HepG2 (cell line): Measurements from ENCODE around the gene NREP. TPM values are rescaled to one million over a fixed set of nuclear protein-coding genes. Genes with fewer than 3 reads are reported as not detected.

Source experiments
- ATAC-seq: fragments of 200-7000 bp; cut with Tn5 transposase; 3 replicates; pipeline ENCODE4 v1.9.1; 2020; ENCODE audit warnings: mild to moderate bottlenecking, moderate library complexity
- BruUV-seq: library from RNA; stranded (reverse); fragments of 400-500 nt; replicated peaks from 2 replicates; lab custom pipeline; 2021; lab: Mats Ljungman, UMichigan
- CTCF ChIA-PET: fragments of 300-600 bp; formaldehyde crosslinking; extraction: SDS; loops from one replicate; lab custom pipeline; 2021; ENCODE audit warnings: low total read pairs, inconsistent platforms, low intra/inter-chr PET ratio; lab: Yijun Ruan, JAX
- POLR2A ChIA-PET: fragments of 350-600 bp; sonication (Branson Sonifier 250); formaldehyde crosslinking; loops from one replicate; lab custom pipeline; 2020; ENCODE audit warnings: antibody characterized with exemption, inconsistent platforms; lab: Yijun Ruan, JAX
- DNase-seq: peaks from one replicate; pipeline ENCODE4 v3.0.0-alpha.2; 2015; ENCODE audit warnings: low spot score
- FAIRE-seq: peaks from 3 replicates; lab custom pipeline; 2011; peaks lifted over from hg19 to GRCh38; lab: Jason Lieb, UNC
- H2AFZ ChIP-seq: one replicate; pipeline ENCODE4 v1.6.1; 2011; ENCODE audit warnings: low read length, inconsistent platforms
- H3K27ac ChIP-seq: fragments of 300-600 bp; 3 replicates; pipeline ENCODE4 v1.8.0; 2011; ENCODE audit warnings: mixed run types, mild to moderate bottlenecking, mixed read lengths, low read length, inconsistent platforms; ENCODE audit not compliant: insufficient read depth; ENCODE audit errors: extremely low read length
- H3K27me3 ChIP-seq, 2 experiments: fragments of 200-600 bp in 1 of 2; 2 replicates in 1 of 2; 3 replicates in 1 of 2; pipeline versions ENCODE4 v1.6.0 to v1.8.0; 2011; ENCODE audit warnings: low read length in 2 of 2, mild to moderate bottlenecking in 2 of 2, moderate library complexity in 2 of 2, inconsistent platforms in 1 of 2; ENCODE audit not compliant: insufficient read depth in 2 of 2, control insufficient read depth in 1 of 2
- H3K36me3 ChIP-seq, 2 experiments: fragments of 200-600 bp in 1 of 2; replicated peaks in 1 of 2; 2 replicates in 1 of 2; 3 replicates in 1 of 2; pipeline versions ENCODE4 v1.5.1 to v1.8.0; 2011; ENCODE audit warnings: low read length in 2 of 2, inconsistent platforms in 1 of 2; ENCODE audit not compliant: insufficient read depth in 2 of 2, control insufficient read depth in 1 of 2
- H3K4me1 ChIP-seq: 2 replicates; pipeline ENCODE4 v1.5.1; 2012; ENCODE audit warnings: low read length, inconsistent platforms; ENCODE audit not compliant: insufficient read depth
- H3K4me2 ChIP-seq: 2 replicates; pipeline ENCODE4 v1.6.0; 2011; ENCODE audit warnings: low read depth, low read length, inconsistent platforms
- H3K4me3 ChIP-seq, 3 experiments: fragments of 200-600 bp in 1 of 3; sonication (generic), shearing (Covaris generic) in 1 of 3; replicated peaks in 1 of 3; 2 replicates each; pipeline ENCODE4 v1.5.1; 2011 to 2016; ENCODE audit warnings: low read length in 3 of 3, inconsistent platforms in 2 of 3, low read depth in 2 of 3, mild to moderate bottlenecking in 2 of 3, control low read depth in 1 of 3, mixed read lengths in 1 of 3; ENCODE audit not compliant: insufficient read depth in 1 of 3
- H3K79me2 ChIP-seq: one replicate; pipeline ENCODE4 v1.6.1; 2011; ENCODE audit warnings: low read length, inconsistent platforms; ENCODE audit not compliant: insufficient read depth
- H3K9ac ChIP-seq: 2 replicates; pipeline ENCODE4 v1.6.0; 2011; ENCODE audit warnings: mild to moderate bottlenecking, low read depth, low read length, inconsistent platforms; ENCODE audit not compliant: insufficient read depth
- H3K9me3 ChIP-seq: 2 replicates; pipeline ENCODE4 v1.5.1; 2012; ENCODE audit warnings: mild to moderate bottlenecking, low read length
- H4K20me1 ChIP-seq: 2 replicates; pipeline ENCODE4 v1.6.0; 2011; ENCODE audit warnings: inconsistent platforms, mild to moderate bottlenecking, low read length, moderate library complexity; ENCODE audit not compliant: insufficient read depth
- KAT7 ChIP-seq: IDR thresholded peaks from 2 replicates; pipeline ENCODE4 v1.6.1; 2018; ENCODE audit warnings: borderline replicate concordance, missing compliant biosample characterization
- MBNL3 ChIP-seq: fragments of 250-450 bp; sonication (Bioruptor Pico); conservative IDR thresholded peaks from 2 replicates; pipeline ENCODE4 v1.8.0; 2022; ENCODE audit warnings: mild to moderate bottlenecking, inconsistent platforms
- NFIC ChIP-seq: IDR thresholded peaks from 2 replicates; pipeline ENCODE4 v1.6.1; 2012; ENCODE audit warnings: mild to moderate bottlenecking, low read length, inconsistent platforms
- SMAD9 ChIP-seq: sonication (generic); formaldehyde crosslinking; IDR thresholded peaks from 2 replicates; pipeline ENCODE4 v1.5.1; 2020; ENCODE audit warnings: mild to moderate bottlenecking, missing genetic modification reagents
- THYN1 ChIP-seq: sonication (generic); formaldehyde crosslinking; IDR thresholded peaks from 2 replicates; pipeline ENCODE4 v1.8.1; 2023; ENCODE audit warnings: low read depth, mild to moderate bottlenecking, moderate library complexity, missing genetic modification reagents, borderline replicate concordance
- TOE1 ChIP-seq: sonication (generic); formaldehyde crosslinking; IDR thresholded peaks from 2 replicates; pipeline ENCODE4 v1.4.0; 2020; ENCODE audit warnings: mild to moderate bottlenecking, missing genetic modification reagents
- ZNF275 ChIP-seq: sonication (generic); formaldehyde crosslinking; IDR thresholded peaks from 2 replicates; pipeline ENCODE4 v1.8.0; 2022; ENCODE audit warnings: missing genetic modification reagents, mild to moderate bottlenecking, inconsistent platforms, borderline replicate concordance
- ZNF577 ChIP-seq: sonication (generic); formaldehyde crosslinking; IDR thresholded peaks from 2 replicates; pipeline ENCODE4 v1.4.0; 2020; ENCODE audit warnings: mild to moderate bottlenecking, low read depth, missing genetic modification reagents, borderline replicate concordance
- WGBS: methylation state at CpG from one replicate; pipeline ENCODE4 v1.1.6; 2017; ENCODE audit warnings: low lambda C conversion rate; 5-methylcytosine and 5-hydroxymethylcytosine counted together
- in situ Hi-C: cut with HindIII; loops from 2 replicates; pipeline ENCODE4 v1.10.0; 2017; ENCODE audit warnings: low pct_unique_long_range_greater_than_20kb; ENCODE audit not compliant: extremely low pct_ligation_motif_present
- intact Hi-C: fragments of 100-400 bp; cut with micrococcal nuclease; formaldehyde crosslinking; loops from one replicate; pipeline ENCODE4 v1.10.0; 2022; ENCODE audit not compliant: unreplicated experiment
- polyA plus RNA-seq, 8 experiments: library from polyadenylated mRNA; depleted of rRNA in 3 of 8; stranded (reverse) in 7 of 8; unstranded in 1 of 8; fragments of >200 nt; fragmentation: Illumina TruSeq in 4 of 8; extraction: Trizol in 4 of 8; gene quantifications; 2 replicates each; pipeline versions ENCODE4 v1.2.1 to v1.2.3, GENCODE V29; 2011 to 2016; ENCODE audit warnings: low read depth in 4 of 8, missing spikeins in 1 of 8, mixed read lengths in 1 of 8; ENCODE audit not compliant: insufficient read depth in 1 of 8
- total RNA-seq, 5 experiments: library from RNA; depleted of rRNA; stranded (reverse); fragments of >200 nt; fragmentation: Illumina TruSeq; extraction: Trizol; gene quantifications; 2 replicates each; pipeline ENCODE4 v1.2.3, GENCODE V29; 2016; ENCODE audit warnings: low read depth in 1 of 5
- TF ChIP-seq, protein P1 (sequence below): IDR thresholded peaks from 2 replicates; pipeline ENCODE4 v1.6.1; 2016
- TF ChIP-seq, protein P2 (sequence below): sonication (generic); formaldehyde crosslinking; IDR thresholded peaks from 2 replicates; pipeline ENCODE4 v1.5.0; 2020; ENCODE audit warnings: mild to moderate bottlenecking, missing genetic modification reagents
- TF ChIP-seq, protein P3 (sequence below): sonication (generic); formaldehyde crosslinking; conservative IDR thresholded peaks from 2 replicates; pipeline ENCODE4 v1.8.0; 2022; ENCODE audit warnings: mild to moderate bottlenecking, moderate library complexity, missing genetic modification reagents
- TF ChIP-seq, protein P4 (sequence below): sonication (generic); formaldehyde crosslinking; IDR thresholded peaks from 2 replicates; pipeline ENCODE4 v1.4.0; 2020; ENCODE audit warnings: missing genetic modification reagents, borderline replicate concordance

NREP gene
- total and polyA plus RNA-seq, 2 of the 13 experiments (the other 11 are each of a cell fraction or from before 2014, with no cell fraction given), result 40.5 to 102 TPM

- TF ChIP-seq ZNF577 (CRISPR knock-in tag), result no peak
- no peak for TF ChIP-seq THYN1 (CRISPR knock-in tag)
- no peak for TF ChIP-seq MBNL3
- TF ChIP-seq ZNF275 (CRISPR knock-in tag), result no peak
Observed at GRCh38 chr5:111783537-111783936, 26.5 kb upstream of the NREP start (continued).

DNA sequence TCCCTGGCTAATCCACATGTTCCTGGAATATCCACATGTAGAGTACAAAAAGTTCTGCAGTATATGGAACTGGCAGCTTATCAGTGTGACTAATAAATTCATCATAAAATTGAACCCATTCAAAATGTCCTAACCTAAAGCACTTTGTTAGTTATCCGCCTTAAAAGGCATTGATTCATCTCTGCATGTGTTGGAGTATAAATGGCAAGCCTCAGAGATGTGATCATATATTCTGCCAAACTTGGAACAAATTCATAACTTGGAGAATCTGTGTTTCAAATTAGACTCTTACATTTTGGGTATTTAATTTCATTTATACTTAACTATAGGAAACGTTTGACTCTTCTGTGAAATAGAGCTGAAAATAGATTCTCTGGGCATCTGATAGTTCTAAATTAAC is 25.2 kb upstream of the NREP start:
- CTCF ChIA-PET, result no interaction called here
- H3K27ac ChIP-seq, result no peak overlapping the region
- H3K27me3 ChIP-seq, result peaks cover 0 to 4% of the 10 kb centered on the region in 2 experiments; a peak in 1 of 5 replicates
- no peaks in the 10 kb centered on the region for H3K9me3 ChIP-seq
- H3K4me1 ChIP-seq, result peaks cover 19% of the 10 kb centered on the region
- FAIRE-seq, result no peak
- no peaks in the 10 kb centered on the region for H3K36me3 ChIP-seq
- no peak for ATAC-seq
- intact Hi-C loops, result no loop called here
- H3K9ac ChIP-seq, result no peak overlapping the region
- H3K4me3 ChIP-seq, result no peak overlapping the region
- in situ Hi-C loops, result no loop called here
- POLR2A ChIA-PET, result no interaction called here
- H2AFZ ChIP-seq, result no peak overlapping the region
- no peak for DNase-seq
- H4K20me1 ChIP-seq, result no peaks in the 10 kb centered on the region
- no TSS peak for BruUV-seq
- WGBS, result 4% methylated on average over 2 of the region's 2 CpGs
- no peaks in the 10 kb centered on the region for H3K79me2 ChIP-seq
- H3K4me2 ChIP-seq, result no peak overlapping the region
- TF ChIP-seq, protein P1, sequence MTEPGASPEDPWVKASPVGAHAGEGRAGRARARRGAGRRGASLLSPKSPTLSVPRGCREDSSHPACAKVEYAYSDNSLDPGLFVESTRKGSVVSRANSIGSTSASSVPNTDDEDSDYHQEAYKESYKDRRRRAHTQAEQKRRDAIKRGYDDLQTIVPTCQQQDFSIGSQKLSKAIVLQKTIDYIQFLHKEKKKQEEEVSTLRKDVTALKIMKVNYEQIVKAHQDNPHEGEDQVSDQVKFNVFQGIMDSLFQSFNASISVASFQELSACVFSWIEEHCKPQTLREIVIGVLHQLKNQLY (CRISPR knock-in tag), result no peak
- TF ChIP-seq, protein P2, sequence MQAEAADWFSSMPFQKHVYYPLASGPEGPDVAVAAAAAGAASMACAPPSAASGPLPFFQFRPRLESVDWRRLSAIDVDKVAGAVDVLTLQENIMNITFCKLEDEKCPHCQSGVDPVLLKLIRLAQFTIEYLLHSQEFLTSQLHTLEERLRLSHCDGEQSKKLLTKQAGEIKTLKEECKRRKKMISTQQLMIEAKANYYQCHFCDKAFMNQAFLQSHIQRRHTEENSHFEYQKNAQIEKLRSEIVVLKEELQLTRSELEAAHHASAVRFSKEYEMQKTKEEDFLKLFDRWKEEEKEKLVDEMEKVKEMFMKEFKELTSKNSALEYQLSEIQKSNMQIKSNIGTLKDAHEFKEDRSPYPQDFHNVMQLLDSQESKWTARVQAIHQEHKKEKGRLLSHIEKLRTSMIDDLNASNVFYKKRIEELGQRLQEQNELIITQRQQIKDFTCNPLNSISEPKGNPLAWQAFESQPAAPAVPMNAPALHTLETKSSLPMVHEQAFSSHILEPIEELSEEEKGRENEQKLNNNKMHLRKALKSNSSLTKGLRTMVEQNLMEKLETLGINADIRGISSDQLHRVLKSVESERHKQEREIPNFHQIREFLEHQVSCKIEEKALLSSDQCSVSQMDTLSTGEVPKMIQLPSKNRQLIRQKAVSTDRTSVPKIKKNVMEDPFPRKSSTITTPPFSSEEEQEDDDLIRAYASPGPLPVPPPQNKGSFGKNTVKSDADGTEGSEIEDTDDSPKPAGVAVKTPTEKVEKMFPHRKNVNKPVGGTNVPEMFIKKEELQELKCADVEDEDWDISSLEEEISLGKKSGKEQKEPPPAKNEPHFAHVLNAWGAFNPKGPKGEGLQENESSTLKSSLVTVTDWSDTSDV (CRISPR knock-in tag), result no peak
- TF ChIP-seq NFIC (no peak), KAT7 (CRISPR knock-in tag) (no peak), TOE1 (CRISPR knock-in tag) (no peak), SMAD9 (CRISPR knock-in tag) (no peak)
- TF ChIP-seq, protein P3, sequence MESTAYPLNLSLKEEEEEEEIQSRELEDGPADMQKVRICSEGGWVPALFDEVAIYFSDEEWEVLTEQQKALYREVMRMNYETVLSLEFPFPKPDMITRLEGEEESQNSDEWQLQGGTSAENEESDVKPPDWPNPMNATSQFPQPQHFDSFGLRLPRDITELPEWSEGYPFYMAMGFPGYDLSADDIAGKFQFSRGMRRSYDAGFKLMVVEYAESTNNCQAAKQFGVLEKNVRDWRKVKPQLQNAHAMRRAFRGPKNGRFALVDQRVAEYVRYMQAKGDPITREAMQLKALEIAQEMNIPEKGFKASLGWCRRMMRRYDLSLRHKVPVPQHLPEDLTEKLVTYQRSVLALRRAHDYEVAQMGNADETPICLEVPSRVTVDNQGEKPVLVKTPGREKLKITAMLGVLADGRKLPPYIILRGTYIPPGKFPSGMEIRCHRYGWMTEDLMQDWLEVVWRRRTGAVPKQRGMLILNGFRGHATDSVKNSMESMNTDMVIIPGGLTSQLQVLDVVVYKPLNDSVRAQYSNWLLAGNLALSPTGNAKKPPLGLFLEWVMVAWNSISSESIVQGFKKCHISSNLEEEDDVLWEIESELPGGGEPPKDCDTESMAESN (CRISPR knock-in tag), result no peak
- TF ChIP-seq, protein P4, sequence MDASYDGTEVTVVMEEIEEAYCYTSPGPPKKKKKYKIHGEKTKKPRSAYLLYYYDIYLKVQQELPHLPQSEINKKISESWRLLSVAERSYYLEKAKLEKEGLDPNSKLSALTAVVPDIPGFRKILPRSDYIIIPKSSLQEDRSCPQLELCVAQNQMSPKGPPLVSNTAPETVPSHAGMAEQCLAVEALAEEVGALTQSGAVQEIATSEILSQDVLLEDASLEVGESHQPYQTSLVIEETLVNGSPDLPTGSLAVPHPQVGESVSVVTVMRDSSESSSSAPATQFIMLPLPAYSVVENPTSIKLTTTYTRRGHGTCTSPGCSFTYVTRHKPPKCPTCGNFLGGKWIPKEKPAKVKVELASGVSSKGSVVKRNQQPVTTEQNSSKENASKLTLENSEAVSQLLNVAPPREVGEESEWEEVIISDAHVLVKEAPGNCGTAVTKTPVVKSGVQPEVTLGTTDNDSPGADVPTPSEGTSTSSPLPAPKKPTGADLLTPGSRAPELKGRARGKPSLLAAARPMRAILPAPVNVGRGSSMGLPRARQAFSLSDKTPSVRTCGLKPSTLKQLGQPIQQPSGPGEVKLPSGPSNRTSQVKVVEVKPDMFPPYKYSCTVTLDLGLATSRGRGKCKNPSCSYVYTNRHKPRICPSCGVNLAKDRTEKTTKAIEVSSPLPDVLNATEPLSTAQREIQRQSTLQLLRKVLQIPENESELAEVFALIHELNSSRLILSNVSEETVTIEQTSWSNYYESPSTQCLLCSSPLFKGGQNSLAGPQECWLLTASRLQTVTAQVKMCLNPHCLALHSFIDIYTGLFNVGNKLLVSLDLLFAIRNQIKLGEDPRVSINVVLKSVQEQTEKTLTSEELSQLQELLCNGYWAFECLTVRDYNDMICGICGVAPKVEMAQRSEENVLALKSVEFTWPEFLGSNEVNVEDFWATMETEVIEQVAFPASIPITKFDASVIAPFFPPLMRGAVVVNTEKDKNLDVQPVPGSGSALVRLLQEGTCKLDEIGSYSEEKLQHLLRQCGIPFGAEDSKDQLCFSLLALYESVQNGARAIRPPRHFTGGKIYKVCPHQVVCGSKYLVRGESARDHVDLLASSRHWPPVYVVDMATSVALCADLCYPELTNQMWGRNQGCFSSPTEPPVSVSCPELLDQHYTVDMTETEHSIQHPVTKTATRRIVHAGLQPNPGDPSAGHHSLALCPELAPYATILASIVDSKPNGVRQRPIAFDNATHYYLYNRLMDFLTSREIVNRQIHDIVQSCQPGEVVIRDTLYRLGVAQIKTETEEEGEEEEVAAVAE, result no peak
